ENCODE results near the gene KRTAP10-6.

DNA sequence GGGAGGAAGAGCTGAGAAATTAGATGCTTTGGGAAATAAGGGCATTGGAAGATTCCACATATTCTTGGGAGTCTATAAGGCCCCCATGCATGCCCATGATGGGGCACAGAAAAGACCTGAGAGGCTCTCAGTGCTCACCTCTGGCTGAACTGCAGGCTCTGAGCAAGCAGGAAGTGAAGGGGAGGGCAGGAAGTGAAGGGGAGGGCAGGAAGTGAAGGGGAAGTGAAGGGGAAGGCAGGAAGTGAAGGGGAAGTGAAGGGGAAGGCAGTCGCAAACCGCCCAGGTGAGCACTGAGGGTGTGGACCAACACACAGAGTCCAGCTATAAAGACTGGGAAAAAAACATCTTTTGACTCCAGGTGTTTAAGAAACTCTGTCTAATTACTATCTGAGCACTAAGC lies 38.1 kb upstream of the KRTAP10-6 start:
- no peak for TF ChIP-seq POLR2A (IDR thresholded peaks at IDR 0.05; ENCODE audit: low read length)
- no peak for TF ChIP-seq GATA1 (IDR thresholded peaks at IDR 0.05; ENCODE audit: low read depth, low read length)

Measured in erythroblast (primary cell).